ENCODE results near the gene HOXC11.

The HOXC11 gene

DNA sequence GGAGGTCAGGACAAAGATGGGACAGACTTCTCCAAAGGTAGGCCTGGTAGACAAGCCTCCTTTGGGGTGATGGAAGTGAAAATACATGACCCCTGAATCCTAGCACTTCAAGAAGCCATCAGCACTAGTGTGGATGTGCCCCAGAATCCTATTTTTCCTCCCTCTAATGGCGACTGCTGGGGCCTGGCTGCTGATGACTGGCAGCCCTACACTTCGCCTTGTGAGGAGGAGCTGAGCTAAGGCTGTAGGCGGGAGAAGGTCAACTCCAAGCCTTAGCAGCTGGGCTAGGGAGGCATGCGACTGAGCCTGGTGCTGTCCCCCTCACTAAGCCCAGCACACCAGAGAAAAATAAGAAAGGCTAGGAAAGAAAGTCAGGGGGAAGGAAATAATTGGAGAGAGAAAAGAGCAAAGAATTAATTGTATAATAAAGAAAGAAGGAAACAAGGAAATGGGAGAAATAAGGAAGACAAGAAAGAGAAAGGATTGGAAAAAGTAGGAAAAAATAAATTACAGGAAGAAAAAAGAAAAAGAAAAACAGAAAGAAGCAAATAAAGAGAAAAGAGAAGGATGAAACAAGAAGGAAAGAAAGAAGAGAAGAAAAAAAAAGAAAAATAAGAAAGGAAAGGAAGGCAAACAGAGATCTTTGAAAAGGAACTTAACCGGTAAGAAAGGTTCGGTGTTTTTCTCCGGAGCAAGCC, 7.3 kb downstream of the HOXC11 start:
- Histone ChIP-seq H3K4me1 (ENCODE audit: insufficient read depth, low read length) (no peaks in the 10 kb centered on the region), H3K36me3 (ENCODE audit: insufficient read depth, low read length) (no peaks in the 10 kb centered on the region), H3K9me3 (ENCODE audit: control insufficient read depth, insufficient read depth, low read length) (no peaks in the 10 kb centered on the region), H3K9ac (ENCODE audit: low read depth, low read length) (no peak overlapping the region)

DNA sequence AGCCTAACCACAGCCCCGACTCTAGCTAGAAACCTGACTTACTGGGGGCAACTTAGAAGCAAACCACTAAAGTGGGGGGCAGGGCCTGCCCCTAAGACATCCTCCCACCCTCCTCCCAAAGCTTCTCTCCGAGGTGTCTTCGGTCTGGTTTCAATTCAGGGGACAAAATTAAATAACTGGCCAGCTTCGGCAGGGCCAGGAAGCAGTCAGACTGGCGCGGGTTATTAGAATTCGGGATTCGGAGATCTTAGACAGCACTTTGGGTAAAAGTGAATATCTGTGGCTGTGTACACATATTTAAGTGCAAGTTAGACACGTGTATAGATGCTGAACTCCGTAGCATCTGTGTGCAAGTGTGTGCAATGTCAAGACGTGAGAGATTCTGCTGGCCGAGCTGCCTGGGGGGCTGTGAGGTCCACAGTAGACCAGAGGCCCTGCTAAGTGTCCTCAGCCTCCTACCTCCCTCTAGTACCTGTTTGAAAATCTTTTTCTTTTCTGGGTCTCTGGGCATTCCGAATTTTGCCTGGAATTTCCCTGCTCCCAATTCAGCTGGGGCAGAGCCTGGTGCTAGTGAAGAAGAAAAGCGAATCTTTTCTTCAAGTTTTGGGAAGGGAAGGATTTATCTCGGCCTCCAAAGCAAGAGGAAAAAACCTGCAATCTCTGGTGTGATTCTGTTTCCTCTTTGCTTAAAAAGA, 8.0 kb downstream of the HOXC11 start:
- H3K9ac ChIP-seq (ENCODE audit: low read depth, low read length), result no peak overlapping the region
- no peaks in the 10 kb centered on the region for H3K9me3 ChIP-seq (ENCODE audit: control insufficient read depth, insufficient read depth, low read length)
- no peaks in the 10 kb centered on the region for H3K4me1 ChIP-seq (ENCODE audit: insufficient read depth, low read length)

DNA sequence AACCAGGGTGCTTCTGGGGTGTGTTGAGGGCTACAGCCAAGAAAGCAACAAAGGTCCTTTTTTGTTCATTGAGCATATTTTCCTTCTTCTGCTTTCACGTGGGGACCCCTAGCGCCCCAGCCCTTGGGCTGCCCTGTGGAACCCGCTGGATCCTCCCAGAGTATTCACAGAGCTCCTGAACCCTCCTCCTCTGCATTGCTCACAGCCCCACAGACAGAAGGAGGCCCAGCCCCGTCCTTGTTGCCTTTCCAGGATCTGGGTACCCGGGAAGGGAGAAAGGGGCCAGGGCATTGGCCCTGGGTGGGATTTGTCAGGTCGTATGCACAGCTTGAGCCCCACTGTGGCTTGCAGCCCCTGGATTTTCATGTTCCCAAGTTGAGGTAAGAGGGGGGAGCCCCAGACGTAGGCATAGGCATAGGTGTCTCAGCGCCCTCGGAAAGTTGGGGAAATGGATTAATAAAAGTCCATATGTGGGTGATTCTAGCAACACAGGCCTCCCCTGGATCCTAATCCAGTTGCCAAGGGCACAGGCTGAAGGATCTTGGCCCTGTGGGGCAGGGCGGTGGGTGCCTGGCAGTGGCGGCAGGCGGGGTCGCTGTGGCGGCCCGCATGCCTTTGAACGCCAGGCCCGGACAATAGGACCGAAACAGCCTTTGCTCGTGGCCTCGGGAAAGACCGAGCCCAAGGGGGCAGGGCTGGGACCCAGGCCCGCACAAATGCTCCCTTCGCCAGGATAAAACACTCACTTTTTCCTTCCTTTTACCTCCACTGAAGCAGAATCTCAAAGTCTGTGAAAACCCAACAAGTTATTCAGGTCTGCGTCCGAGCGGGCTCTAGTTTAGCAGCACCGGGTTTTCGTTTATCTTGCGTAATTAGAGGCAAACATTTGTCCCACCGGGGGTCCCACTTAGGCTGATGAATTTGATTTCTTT, 9.0 kb downstream of the HOXC11 start:
- Histone ChIP-seq H3K9me3 (ENCODE audit: control insufficient read depth, insufficient read depth, low read length) (no peaks in the 10 kb centered on the region), H3K9ac (ENCODE audit: low read depth, low read length) (no peak overlapping the region), H3K36me3 (ENCODE audit: insufficient read depth, low read length) (no peaks in the 10 kb centered on the region), H3K4me1 (ENCODE audit: insufficient read depth, low read length) (no peaks in the 10 kb centered on the region)

More for the DNA sequence above, 8.0 kb downstream of the HOXC11 start:
- H3K36me3 ChIP-seq (ENCODE audit: insufficient read depth, low read length), result no peaks in the 10 kb centered on the region

DNA sequence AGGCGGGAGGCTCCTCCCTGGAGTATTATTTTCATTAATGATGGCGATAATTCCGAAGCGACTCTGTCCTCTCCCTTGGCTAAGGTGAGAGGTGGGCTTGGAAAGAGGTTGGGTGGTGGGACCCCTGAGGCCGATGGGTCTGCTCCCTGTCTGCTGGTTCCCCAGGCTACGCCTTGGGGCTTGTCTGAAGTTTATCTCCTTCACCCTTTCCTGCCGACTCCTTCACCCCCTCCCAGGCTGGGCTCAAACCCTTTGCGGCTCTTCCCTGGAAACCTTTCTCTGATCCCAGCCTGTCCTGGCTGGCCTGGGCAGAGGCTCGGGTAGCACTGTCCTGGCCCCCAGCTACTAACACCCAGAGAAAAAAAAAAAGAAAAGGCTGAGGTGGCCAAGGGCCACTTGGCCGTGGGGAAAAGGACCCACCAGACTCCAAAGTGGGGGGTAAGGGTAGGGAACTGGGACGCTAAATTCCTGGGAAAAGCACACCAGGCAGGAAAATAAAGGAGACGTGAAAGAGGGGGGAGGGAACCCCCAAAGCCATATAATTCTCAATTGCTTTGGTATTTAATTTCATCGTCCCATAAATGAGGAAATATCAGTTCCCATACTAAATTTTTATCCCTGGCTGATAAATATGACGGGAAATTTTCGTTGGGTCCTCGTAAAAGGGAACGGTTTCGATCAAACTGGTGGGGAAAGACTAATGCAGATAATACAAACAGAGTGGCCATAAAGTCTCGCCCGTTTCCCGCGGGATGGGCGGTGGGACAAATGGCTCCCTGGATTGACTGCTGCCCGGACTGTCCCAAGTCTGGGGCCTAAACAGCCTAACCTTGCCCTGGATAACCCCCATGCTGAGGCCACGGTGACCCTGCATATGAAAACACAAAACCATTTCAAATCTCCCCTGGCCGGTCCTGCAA, 10.0 kb downstream of the HOXC11 start:
- Histone ChIP-seq H3K9ac (ENCODE audit: low read depth, low read length) (no peak overlapping the region), H3K9me3 (ENCODE audit: control insufficient read depth, insufficient read depth, low read length) (no peaks in the 10 kb centered on the region), H3K36me3 (ENCODE audit: insufficient read depth, low read length) (no peaks in the 10 kb centered on the region), H3K4me1 (ENCODE audit: insufficient read depth, low read length) (no peaks in the 10 kb centered on the region)

DNA sequence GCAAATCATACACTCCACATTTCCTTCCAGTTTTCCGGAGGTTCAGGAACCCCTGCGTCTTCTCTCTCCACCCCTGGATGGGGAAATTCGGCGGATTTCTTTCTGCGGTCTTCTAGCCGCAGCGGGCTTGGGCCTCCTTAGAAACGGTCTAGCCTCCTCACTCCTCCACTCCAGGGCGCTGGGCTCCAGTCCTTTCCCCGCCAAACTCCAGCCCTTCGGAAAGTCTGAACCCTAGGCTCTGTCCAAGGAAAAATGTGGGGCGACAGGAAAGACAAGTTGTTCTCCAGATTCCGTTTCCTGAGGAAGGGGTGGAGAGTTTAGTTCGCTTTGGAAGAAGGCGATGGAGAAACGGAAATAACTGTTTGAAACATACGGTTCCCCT, 10.6 kb downstream of the HOXC11 start:
- Histone ChIP-seq H3K9me3 (ENCODE audit: control insufficient read depth, insufficient read depth, low read length) (no peaks in the 10 kb centered on the region), H3K4me1 (ENCODE audit: insufficient read depth, low read length) (no peaks in the 10 kb centered on the region), H3K36me3 (ENCODE audit: insufficient read depth, low read length) (no peaks in the 10 kb centered on the region), H3K9ac (ENCODE audit: low read depth, low read length) (no peak overlapping the region)

DNA sequence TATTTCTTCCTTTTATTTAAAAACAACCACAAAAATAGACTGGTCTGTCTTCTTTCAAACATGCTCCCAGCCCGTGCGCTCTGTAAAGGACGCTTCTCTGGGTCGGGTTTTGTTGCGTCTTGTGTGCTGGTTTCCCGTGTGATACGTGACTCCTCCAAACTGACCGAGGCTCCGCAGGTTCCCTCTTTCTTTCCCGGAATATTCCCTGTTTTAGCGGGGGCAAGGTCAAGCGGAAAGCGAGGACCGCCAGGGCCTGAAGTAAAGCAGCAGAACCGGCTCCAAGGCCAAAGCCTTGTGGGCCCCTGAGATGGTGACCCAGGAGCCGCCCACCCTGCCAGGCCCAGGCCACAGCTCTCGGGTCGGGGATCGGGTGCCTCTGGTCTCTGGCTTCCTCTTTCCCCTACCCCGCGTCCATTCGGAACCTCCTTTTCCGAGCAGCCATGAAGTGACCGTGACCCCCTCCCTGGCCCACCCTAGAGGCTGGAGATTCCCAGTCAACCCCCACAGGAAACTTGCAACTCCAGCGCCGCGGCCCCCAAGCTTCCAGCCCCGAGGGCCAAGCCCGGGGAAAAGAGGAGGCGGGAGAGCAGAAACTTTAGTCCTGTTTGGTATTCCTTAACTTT, 11.1 kb downstream of the HOXC11 start:
- H3K36me3 ChIP-seq (ENCODE audit: insufficient read depth, low read length), result no peaks in the 10 kb centered on the region
- H3K9ac ChIP-seq (ENCODE audit: low read depth, low read length), result no peak overlapping the region
- no peaks in the 10 kb centered on the region for H3K4me1 ChIP-seq (ENCODE audit: insufficient read depth, low read length)

DNA sequence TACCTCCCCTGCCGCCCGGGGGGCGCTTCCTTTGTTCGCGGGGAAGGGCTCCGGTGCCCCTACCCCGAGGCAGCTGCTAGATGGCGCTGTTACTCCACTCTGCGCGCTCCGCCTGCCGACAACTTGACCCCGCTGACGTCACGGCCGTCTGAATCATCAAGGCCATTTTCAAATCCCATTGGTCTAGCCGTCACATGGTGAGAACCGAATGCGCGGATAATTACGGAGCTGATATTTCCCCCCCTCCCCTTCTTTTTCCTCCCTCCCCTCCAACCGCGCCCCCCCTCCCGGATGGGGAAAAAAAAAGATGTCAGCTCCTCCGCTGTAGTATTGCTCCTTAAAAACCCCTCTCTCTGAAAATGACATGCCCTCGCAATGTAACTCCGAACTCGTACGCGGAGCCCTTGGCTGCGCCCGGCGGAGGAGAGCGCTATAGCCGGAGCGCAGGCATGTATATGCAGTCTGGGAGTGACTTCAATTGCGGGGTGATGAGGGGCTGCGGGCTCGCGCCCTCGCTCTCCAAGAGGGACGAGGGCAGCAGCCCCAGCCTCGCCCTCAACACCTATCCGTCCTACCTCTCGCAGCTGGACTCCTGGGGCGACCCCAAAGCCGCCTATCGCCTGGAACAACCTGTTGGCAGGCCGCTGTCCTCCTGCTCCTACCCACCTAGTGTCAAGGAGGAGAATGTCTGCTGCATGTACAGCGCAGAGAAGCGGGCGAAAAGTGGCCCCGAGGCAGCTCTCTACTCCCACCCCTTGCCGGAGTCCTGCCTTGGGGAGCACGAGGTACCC, 12.2 kb downstream of the HOXC11 start, which contains the start of gene HOXC10:
Gene HOXC10, plus strand, starts transcription at position 246 of the 791 bp plus-strand sequence. Its CDS starts 114 bp downstream, at position 360.
- H3K9ac ChIP-seq (ENCODE audit: low read depth, low read length), result no peak within 1 kb of the TSS
- no peaks in the 10 kb centered on the region for H3K4me1 ChIP-seq (ENCODE audit: insufficient read depth, low read length)
- H3K36me3 ChIP-seq (ENCODE audit: insufficient read depth, low read length), result no peaks in the 10 kb centered on the region
- no peaks in the 10 kb centered on the region for H3K9me3 ChIP-seq (ENCODE audit: control insufficient read depth, insufficient read depth, low read length)

More for the DNA sequence above, 11.1 kb downstream of the HOXC11 start:
- no peaks in the 10 kb centered on the region for H3K9me3 ChIP-seq (ENCODE audit: control insufficient read depth, insufficient read depth, low read length)

DNA sequence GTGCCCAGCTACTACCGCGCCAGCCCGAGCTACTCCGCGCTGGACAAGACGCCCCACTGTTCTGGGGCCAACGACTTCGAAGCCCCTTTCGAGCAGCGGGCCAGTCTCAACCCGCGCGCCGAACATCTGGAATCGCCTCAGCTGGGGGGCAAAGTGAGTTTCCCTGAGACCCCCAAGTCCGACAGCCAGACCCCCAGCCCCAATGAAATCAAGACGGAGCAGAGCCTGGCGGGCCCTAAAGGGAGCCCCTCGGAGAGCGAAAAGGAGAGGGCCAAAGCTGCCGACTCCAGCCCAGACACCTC, 12.7 kb downstream of the HOXC11 start:
- Histone ChIP-seq H3K9me3 (ENCODE audit: control insufficient read depth, insufficient read depth, low read length) (no peaks in the 10 kb centered on the region), H3K9ac (ENCODE audit: low read depth, low read length) (no peak overlapping the region), H3K4me1 (ENCODE audit: insufficient read depth, low read length) (no peaks in the 10 kb centered on the region), H3K36me3 (ENCODE audit: insufficient read depth, low read length) (no peaks in the 10 kb centered on the region)

DNA sequence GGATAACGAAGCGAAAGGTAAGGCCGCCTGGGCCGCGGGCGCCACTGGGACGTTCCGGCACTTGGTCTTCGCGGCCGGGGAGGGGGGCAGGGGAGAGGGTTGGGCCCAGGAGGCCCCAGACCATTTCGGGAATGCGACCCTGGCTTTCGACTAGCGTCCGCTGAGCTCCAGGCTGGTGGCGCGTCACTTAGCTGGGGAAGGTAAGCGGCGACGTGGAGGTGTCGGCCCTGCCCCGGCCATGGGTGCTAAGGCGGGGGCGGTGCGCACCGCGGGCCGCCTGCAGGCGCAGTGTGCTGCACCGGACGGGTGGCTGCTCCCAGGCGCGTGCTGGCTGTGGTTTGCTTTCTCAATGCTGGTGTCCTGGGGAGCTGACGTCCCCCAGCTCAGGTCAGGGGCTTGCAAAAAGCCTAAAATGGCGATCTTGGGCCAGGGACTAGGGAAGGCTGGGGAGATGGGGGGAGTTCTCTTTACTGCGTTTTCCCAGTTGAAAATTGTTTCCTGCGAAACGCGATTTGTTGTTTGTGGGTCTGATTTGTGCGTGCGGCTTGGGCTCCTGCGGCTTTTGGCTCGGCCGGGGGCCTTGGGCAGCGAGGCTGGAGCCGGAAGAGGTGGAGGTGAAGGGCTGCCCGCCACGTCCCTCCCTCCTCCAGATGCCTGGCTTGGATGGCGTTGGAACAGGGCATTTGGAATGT, 13.2 kb downstream of the HOXC11 start:
- no peak overlapping the region for H3K9ac ChIP-seq (ENCODE audit: low read depth, low read length)
- H3K9me3 ChIP-seq (ENCODE audit: control insufficient read depth, insufficient read depth, low read length), result no peaks in the 10 kb centered on the region
- H3K4me1 ChIP-seq (ENCODE audit: insufficient read depth, low read length), result no peaks in the 10 kb centered on the region
- H3K36me3 ChIP-seq (ENCODE audit: insufficient read depth, low read length), result no peaks in the 10 kb centered on the region

DNA sequence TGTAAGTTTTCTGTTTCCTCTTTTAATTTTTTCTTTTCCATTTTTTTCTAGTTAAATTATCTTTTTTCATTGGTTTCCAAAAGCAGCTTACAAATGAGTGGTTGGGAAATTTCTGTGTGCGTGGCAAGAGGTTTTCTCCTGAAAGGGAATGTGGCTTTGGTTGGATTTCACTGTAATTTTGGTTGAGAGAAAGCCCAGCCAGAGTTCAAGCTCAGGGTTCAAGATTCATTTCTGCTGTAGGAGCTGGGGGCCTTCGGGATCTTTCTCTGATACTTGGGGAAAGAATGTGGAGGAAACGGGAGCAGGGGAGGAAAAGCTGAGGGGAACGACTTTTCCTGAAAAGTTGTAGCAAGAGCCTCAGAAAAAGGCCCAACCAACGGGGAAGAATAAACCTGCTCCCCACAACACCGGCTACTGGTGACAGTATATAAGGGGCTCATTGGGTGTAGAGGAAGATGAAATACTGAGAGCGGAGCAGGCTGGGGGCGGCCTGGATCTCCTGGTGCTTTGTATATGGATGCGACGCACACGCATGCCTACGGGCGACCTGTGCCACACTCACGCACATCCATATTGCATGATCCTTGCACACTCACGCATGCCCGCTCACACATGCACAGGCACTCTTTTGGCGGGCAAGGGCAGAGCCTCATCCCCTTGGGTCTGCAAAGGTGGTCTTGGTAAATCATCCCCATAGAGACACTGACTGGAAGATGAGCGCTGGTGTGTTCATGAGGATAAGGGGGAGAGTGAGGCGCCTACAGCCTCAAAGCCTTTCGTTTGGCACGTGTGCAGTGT, 14.0 kb downstream of the HOXC11 start:
- Histone ChIP-seq H3K4me1 (ENCODE audit: insufficient read depth, low read length) (no peaks in the 10 kb centered on the region), H3K9ac (ENCODE audit: low read depth, low read length) (no peak overlapping the region), H3K9me3 (ENCODE audit: control insufficient read depth, insufficient read depth, low read length) (no peaks in the 10 kb centered on the region), H3K36me3 (ENCODE audit: insufficient read depth, low read length) (no peaks in the 10 kb centered on the region)

DNA sequence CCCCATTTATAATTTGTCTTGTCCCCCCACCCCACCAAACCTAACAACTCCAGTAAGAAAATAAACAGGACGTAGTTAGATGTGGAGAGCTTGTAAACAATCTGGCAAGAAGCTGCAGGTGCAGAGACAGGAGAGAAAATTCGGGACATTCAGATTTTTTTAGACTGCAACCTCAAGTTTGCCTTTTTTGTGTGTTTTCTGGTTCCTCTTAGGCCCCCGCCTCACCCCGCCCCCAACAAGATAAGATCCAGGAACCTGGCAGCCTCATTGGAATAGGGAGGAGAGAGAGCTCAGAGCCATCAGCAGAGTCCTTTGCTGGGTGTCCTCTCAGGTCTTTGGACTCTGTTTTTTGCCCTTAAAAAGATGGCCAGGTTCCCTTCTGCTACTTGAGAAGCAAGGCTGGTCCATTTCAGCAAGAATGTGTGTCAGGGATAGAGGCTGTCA, 14.9 kb downstream of the HOXC11 start:
- no peak overlapping the region for H3K9ac ChIP-seq (ENCODE audit: low read depth, low read length)
- no peaks in the 10 kb centered on the region for H3K9me3 ChIP-seq (ENCODE audit: control insufficient read depth, insufficient read depth, low read length)
- no peaks in the 10 kb centered on the region for H3K36me3 ChIP-seq (ENCODE audit: insufficient read depth, low read length)
- H3K4me1 ChIP-seq (ENCODE audit: insufficient read depth, low read length), result no peaks in the 10 kb centered on the region

All from ES-I3 (cell line).